Left hindlimb (tissue), 1 donor: Measurements from ENCODE around the gene LBHD2.

ENCODE experiments used
- DNase-seq: peaks from one replicate; pipeline ENCODE4 v3.0.0-alpha.2; 2018

LBHD2 gene

DNA sequence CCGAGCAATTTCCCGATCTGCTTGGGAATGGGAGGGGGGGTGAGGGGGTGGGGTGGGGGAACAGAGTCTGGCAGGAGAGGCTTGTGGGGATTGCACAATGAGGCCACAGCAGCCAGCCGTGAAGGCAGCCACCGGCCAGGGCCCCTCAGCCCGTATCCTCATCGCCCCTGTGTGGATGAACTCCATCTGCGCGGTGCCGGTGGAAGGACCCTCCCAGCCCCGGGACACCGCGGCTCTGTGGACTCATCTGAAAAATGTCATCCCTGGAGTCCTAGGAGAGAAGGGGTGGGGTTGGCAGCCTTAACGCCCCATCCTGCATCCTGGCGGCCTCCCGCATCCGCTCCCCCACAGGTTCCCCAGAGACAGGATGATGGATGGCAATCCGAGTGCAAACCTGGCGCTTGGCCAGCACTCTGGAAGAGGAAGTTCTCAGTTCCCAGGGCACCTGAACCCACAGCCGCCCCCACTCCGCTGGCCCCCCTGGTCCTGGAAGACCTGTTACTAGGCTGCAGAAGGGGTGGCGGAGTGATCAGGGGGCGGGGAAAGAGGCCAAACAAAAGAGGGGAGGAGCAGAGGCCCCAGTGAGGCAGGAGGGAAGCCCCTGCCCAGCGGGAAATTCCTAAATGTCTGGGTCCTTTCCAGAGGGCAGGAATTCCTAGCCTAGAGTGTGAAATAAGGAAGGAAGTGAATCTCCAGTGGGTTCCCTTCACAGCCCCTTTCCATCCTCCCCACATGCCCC lies 38.0 kb downstream of the LBHD2 start:
- peak; percentile 88 for DNase-seq

GRCh38 chr14:103122585-103122946 lies 38.6 kb downstream of the LBHD2 start:
- DNase-seq = peak; percentile 67

DNA sequence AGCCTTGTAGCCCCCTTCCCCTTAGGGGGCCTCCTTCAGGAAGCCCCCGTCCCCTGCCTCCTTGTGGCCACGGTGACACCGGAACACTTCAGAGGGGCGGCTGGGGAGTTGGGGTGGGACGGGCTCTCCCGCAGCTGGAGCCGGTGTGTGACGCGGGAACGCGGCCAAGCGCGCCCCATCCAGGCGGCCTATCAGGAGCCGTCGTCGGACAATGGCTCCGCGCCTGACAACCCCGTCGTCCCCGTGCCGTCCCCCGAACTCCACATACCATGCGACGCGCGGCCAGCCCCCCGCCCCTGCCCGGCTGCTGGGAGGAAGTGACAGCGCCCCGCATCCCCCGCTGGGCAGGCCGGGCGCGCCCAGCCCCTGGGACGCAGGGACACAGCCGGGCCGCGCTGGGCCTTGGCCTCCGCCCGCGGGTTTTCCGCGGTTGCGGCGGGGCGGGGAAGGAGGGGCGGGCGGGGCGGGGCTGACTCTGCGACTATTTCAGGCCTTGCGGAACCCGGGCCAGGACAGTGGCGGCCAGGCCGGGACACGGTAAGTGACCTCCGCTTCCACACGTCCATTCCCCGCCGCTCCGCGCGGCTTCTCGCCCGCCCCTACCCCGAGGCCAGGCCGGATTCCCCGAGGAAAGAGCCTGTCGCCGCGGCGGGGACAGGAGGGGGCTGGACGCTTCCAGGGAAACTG lies 39.1 kb downstream of the LBHD2 start, which contains the start of gene TNFAIP2:
Gene TNFAIP2 (plus strand): TSS at position 515 of the 687 bp plus-strand sequence. CDS start 2,997 bp downstream, outside the sequence.
- DNase-seq = peak; percentile 73

GRCh38 chr14:103123634-103124500 lies 39.9 kb downstream of the LBHD2 start:
- no peak for DNase-seq

DNA sequence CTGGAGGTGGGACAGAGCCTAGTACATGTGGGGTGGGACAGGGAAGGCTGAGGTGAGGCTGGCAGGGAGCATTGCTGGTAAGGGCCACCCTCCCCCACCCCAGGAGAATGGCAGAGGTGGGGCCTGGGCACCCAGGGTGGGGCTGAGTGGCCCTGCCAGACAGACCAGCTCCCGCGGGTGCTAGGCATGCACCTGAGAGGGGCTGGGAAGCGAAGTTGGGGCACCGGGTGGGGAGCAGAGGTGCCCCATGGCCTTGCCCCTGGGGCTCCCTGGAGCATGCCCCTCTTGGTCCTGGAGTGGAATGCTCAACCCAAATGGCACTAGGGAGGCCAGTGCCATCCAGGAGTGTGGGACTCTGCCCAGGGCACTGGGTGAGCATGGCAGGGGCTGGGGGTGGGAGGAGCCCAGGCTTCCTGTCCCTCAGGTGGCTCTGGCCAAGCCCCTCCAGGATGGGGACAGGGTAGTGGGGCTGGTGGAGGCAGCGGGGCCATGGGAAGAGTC lies 40.5 kb downstream of the LBHD2 start:
- no peak for DNase-seq

GRCh38 chr14:103125098-103126070 lies 41.4 kb downstream of the LBHD2 start:
- DNase-seq = peak; percentile 30

DNA sequence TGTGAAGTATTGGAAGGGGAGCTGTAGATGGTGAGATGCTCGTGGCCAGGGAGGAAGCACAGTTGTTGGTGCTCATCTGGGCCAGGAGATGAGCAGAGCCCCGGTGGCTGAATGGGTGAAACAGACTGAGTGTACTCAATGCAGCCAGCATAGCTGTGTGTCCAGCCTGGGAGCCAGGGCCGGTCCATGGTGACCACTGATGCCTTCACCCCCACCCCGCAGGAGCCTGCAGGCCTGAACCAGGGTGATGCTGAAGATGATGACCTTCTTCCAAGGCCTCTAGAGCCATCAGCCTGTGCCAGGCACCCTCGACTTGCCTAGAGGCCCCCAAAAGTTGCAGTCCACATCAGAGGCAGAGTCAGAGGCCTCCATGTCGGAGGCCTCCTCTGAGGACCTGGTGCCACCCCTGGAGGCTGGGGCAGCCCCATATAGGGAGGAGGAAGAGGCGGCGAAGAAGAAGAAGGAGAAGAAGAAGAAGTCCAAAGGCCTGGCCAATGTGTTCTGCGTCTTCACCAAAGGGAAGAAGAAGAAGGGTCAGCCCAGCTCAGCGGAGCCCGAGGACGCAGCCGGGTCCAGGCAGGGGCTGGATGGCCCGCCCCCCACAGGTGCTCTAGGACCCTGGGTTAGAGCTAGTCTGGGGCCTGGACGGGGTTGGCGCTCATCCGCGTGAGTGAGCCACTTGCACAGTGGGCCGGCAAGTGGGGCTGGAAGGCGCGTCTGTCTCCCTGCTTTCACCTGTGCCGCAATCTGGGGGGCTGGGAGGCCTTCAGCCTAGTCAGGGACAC lies 42.3 kb downstream of the LBHD2 start:
- no peak for DNase-seq

- no peak for DNase-seq
Observed at GRCh38 chr14:103126873-103127304, 42.9 kb downstream of the LBHD2 start.

DNA sequence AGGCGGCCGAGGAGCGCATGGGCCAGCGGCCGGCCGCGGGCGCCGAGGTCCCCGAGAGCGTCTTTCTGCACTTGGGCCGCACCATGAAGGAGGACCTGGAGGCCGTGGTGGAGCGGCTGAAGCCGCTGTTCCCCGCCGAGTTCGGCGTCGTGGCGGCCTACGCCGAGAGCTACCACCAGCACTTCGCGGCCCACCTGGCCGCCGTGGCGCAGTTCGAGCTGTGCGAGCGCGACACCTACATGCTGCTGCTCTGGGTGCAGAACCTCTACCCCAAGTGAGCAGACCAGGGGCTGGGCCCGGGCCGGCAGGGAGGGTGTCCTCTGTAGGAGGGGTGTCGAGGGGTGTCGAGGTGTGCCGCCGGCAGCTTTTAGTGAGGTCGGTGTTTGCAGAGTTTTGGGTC lies 43.3 kb downstream of the LBHD2 start:
- no peak for DNase-seq

DNA sequence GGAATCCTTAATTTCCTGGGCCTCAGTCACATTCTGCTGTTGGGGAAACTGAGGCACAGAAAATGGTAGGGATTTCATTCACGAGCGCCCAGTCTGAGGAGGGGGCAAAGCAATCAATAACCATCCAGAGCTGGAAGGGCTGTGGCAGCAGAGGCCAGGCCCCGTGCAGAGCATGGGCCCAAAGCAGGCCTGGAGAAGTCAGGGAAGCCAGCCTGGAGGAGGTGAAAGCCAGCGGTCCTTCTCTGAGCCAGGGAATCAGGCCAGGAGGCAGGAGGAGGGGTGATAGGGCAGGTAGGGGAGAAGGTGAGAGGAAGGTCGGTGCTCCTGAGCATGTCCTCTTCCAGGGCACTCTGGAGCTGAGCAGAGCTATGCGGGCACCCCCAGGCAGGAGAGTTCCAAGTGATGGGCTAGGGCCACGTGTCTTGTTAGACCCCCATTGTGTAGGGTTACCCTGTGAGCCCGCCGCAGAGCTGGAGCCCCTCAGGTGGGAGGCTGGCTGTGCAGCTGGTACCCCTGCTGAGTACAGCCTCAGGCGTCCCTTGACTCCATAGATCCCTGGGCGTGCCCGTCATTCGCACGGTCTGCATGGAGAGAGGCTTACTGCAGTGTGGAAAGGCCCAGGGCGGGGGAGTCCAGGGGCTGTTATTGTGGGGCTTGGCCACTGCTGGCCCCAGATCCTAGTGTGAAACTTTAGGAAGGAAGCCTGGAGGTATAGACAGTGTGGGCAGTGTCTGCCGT lies 44.0 kb downstream of the LBHD2 start:
- no peak for DNase-seq

DNA sequence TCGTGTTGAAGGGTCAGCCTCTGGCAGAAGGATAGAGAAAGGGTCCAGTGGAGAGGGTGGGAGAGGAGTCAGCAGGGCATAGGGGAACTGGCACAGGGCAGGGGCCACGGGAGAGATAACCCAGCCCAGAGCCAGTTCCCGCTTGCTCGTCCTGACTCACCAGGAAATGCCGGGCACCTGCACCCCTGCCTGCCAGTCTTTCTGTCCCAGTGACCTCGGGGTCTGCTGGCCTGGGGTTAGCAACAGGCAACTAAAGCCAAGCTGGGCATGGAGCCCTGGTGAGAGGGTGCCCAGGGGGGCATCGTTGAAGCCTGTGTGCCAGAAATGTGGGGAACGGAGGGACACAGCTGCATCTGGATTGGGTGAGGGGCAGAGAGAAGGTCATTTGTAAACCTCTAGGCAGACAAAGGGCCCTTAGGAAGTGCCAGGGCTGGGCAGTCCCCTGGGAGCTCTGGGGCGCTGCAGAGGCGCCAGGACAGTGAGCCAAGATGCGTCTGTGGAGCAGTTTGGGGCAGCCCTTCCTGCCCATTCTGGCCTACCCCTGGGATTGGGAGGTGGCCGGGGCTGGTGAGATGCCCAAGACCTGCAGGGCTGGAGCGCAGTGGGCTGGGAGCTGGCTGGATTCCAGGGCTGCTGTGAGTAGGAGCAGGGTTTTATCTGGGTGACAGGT lies 44.8 kb downstream of the LBHD2 start:
- DNase-seq = no peak

- no peak for DNase-seq
Observed at GRCh38 chr14:103129301-103130016, 45.4 kb downstream of the LBHD2 start.

GRCh38 chr14:103130017-103130764 lies 46.2 kb downstream of the LBHD2 start:
- no peak for DNase-seq

DNA sequence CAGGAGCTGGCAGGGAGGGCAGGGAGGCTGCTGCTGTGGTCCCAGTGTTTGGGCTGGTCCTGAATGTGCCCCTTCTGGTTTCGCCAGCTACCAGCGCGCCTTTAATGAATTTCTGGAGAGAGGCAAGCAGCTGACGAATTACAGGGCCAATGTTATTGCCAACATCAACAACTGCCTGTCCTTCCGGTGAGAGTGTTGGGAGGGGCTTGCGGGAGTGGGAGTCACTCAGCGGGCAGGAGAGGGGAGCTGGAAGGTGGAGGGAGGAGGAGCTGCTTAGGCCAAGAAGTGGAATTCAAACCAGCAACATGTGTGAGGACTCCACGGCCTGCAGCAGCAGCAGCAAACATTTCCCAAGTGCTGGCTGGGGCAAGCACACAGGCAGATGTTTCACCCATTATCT lies 47.0 kb downstream of the LBHD2 start:
- DNase-seq = no peak

DNA sequence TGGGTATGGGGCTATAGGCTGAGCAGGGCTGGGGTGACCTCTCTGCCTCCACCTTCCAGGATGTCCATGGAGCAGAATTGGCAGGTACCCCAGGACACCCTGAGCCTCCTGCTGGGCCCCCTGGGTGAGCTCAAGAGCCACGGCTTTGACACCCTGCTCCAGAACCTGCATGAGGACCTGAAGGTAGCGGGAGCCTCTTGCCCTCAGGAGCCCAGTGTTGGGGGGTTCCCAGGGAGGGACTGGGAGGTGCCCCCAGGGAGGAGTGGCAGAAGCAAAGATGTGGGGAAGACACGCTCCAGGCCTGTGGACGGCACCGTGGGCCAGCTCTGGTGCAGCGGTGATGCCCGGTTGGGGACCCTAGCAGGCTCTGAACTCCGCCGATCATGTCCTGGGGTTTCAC lies 47.6 kb downstream of the LBHD2 start:
- no peak for DNase-seq

DNA sequence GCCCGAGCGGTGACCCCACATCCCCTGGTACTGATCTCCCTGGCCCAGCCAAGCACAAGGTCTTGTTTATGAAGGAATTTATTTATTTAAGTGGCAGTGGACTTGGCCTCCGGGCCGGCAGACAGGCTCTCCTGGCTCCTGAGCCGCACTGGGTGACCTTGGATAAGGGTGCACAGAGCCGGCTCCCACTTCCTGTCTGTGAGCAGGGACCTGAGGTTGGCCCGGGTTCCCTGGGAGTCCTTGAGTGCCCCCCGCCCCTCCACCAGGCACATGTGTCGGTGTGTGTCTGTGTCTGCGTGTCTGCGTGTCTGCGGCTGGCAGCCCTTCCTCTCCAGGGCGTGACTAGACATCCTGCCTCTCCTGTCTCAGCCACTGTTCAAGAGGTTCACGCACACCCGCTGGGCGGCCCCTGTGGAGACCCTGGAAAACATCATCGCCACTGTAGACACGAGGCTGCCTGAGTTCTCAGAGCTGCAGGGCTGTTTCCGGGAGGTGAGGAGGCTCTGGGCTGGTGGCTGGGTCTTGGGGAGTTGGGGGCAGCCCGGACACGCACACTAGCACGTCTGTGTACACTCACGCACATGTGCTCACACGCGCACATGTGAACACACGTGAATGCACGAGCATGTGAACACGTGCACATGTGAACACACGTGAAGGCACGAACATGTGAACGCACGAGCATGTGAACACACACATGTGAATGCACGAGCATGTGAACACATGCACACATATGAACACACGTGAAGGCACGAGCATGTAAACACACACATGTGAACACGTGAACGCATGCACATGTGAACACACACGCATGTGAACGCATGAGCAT lies 48.6 kb downstream of the LBHD2 start:
- no peak for DNase-seq
